GM12891 (cell line): ENCODE results near the gene LENG1.

Experiments
- POLR2A ChIP-seq: IDR thresholded peaks from 2 replicates; pipeline ENCODE4 v1.6.1; 2011; ENCODE audit warnings: low read depth, low read length, control low read depth
- POLR2AphosphoS5 ChIP-seq: IDR thresholded peaks from 2 replicates; pipeline ENCODE4 v1.6.1; 2011; ENCODE audit warnings: low read depth, low read length, control low read depth
- SPI1 ChIP-seq: IDR thresholded peaks from 2 replicates; pipeline ENCODE4 v1.6.1; 2011; ENCODE audit warnings: low read depth, low read length, control low read depth

DNA sequence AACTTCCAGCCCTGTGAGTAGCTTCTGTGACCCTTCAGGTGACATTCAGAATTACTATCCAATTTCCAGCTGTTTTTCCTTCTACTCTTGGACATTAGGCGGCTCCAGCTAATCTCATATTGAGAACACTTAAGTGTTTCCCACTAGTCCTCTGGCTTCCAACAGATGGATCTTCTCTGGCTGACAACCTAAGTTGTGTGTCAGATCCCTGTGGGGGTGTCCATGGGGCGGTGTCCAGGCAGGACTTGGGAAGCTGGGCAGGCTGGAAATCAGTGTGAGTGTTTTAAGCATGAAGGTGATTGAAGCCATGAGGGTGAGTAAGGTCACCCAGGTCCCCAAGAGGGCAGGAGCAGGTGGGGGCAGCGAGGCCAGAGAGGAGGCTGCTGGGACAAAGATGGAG is 11.8 kb downstream of the LENG1 start:
- TF ChIP-seq SPI1 (no peak), POLR2A (no peak), POLR2AphosphoS5 (no peak)
